GM23338 (cell line): Measurements from ENCODE around the gene SARDH. TPM values are rescaled to one million over a fixed set of nuclear protein-coding genes. Genes with fewer than 3 reads are reported as not detected.

Experiments used
- ATAC-seq: fragments of 200-7000 bp; cut with Tn5 transposase; 3 replicates; pipeline ENCODE4 v1.9.1; 2020
- DNase-seq: peaks from one replicate; pipeline ENCODE4 v3.0.0-alpha.2; 2015; ENCODE audit warnings: low spot score
- H2AFZ ChIP-seq: fragments of 200-600 bp; sonication (generic); 2 replicates; pipeline ENCODE4 v1.8.0; 2016; ENCODE audit warnings: antibody characterized with exemption, mild to moderate bottlenecking, moderate library complexity
- H3F3A ChIP-seq: fragments of 200-600 bp; sonication (generic); replicated peaks from 2 replicates; pipeline ENCODE4 v1.8.0; 2017; ENCODE audit warnings: antibody characterized with exemption, mixed run types, low read depth
- H3K27ac ChIP-seq: fragments of 200-600 bp; sonication (generic); 2 replicates; pipeline ENCODE4 v1.6.1; 2016; ENCODE audit warnings: low read depth
- H3K27me3 ChIP-seq: fragments of 200-600 bp; sonication (generic); 2 replicates; pipeline ENCODE4 v1.8.0; 2016; ENCODE audit warnings: mild to moderate bottlenecking, mixed run types, moderate library complexity; ENCODE audit not compliant: insufficient read depth
- H3K36me3 ChIP-seq: fragments of 200-600 bp; sonication (generic); 2 replicates; pipeline ENCODE4 v1.8.0; 2016; ENCODE audit warnings: mild to moderate bottlenecking; ENCODE audit not compliant: insufficient read depth
- H3K4me1 ChIP-seq: fragments of 200-600 bp; sonication (generic); 2 replicates; pipeline ENCODE4 v1.8.0; 2016; ENCODE audit warnings: mild to moderate bottlenecking, moderate library complexity; ENCODE audit not compliant: insufficient read depth
- H3K4me2 ChIP-seq: fragments of 200-600 bp; sonication (generic); 2 replicates; pipeline ENCODE4 v1.7.1; 2017; ENCODE audit warnings: mixed run types
- H3K4me3 ChIP-seq: fragments of 200-600 bp; sonication (generic); 2 replicates; pipeline ENCODE4 v1.6.1; 2016; ENCODE audit warnings: mixed run types
- H3K79me2 ChIP-seq: fragments of 200-600 bp; sonication (generic); replicated peaks from 2 replicates; pipeline ENCODE4 v1.8.0; 2017; ENCODE audit warnings: mild to moderate bottlenecking; ENCODE audit not compliant: insufficient read depth
- H3K9me2 ChIP-seq: fragments of 200-600 bp; sonication (generic); 2 replicates; pipeline ENCODE4 v1.8.0; 2017; ENCODE audit not compliant: insufficient read depth
- H4K20me1 ChIP-seq: fragments of 200-600 bp; sonication (generic); replicated peaks from 2 replicates; pipeline ENCODE4 v1.8.0; 2017; ENCODE audit warnings: mild to moderate bottlenecking; ENCODE audit not compliant: insufficient read depth
- H3K27ac Mint-ChIP-seq: 2 replicates; pipeline ENCODE4 v1.8.0; 2020; ENCODE audit warnings: inconsistent platforms, mild to moderate bottlenecking, moderate library complexity, mixed read lengths
- H3K27me3 Mint-ChIP-seq: 3 replicates; pipeline ENCODE4 v1.8.0; 2022; ENCODE audit warnings: low read depth, mild to moderate bottlenecking, moderate library complexity, mixed read lengths, inconsistent platforms; ENCODE audit not compliant: insufficient read depth, poor library complexity
- H3K36me3 Mint-ChIP-seq: 3 replicates; pipeline ENCODE4 v1.8.0; 2021; ENCODE audit warnings: low read depth, mild to moderate bottlenecking, inconsistent platforms, moderate library complexity, mixed read lengths
- H3K4me1 Mint-ChIP-seq: 3 replicates; pipeline ENCODE4 v1.8.0; 2020; ENCODE audit warnings: mild to moderate bottlenecking, inconsistent platforms, mixed read lengths
- H3K4me3 Mint-ChIP-seq: 3 replicates; pipeline ENCODE4 v1.8.0; 2021; ENCODE audit warnings: moderate library complexity, mild to moderate bottlenecking, inconsistent platforms, mixed read lengths
- H3K9me3 Mint-ChIP-seq: 3 replicates; pipeline ENCODE4 v1.8.0; 2020; ENCODE audit warnings: moderate library complexity, mild to moderate bottlenecking, inconsistent platforms, mixed read lengths
- CREB1 ChIP-seq: fragments of 250-450 bp; sonication (Bioruptor Pico); IDR thresholded peaks from 2 replicates; pipeline ENCODE4 v1.5.0; 2020; ENCODE audit warnings: low read depth, mild to moderate bottlenecking, moderate library complexity
- CTCF ChIP-seq, 2 experiments: fragments of 200-600 bp in 1 of 2; sonication (generic) in 1 of 2; conservative IDR thresholded peaks; 2 replicates each; pipeline versions ENCODE4 v1.5.1 to v1.6.1; 2016 to 2017; ENCODE audit warnings: antibody characterized with exemption in 2 of 2, low read depth in 2 of 2, mild to moderate bottlenecking in 2 of 2, moderate library complexity in 1 of 2
- ETS1 ChIP-seq: IDR thresholded peaks from 2 replicates; pipeline ENCODE4 v1.6.1; 2016; ENCODE audit warnings: antibody characterized with exemption
- EZH2 ChIP-seq: fragments of 200-600 bp; sonication (generic); IDR thresholded peaks from one replicate; pipeline ENCODE4 v1.8.0; 2017; ENCODE audit warnings: antibody characterized with exemption, mild to moderate bottlenecking, low read depth; ENCODE audit not compliant: unreplicated experiment
- EZH2phosphoT487 ChIP-seq: fragments of 200-600 bp; sonication (generic); IDR thresholded peaks from one replicate; pipeline ENCODE4 v1.8.1; 2018; ENCODE audit warnings: antibody characterized with exemption; ENCODE audit not compliant: unreplicated experiment
- JUNB ChIP-seq: IDR thresholded peaks from one replicate; pipeline ENCODE4 v1.6.1; 2016; ENCODE audit warnings: antibody characterized with exemption; ENCODE audit not compliant: unreplicated experiment
- NANOG ChIP-seq: IDR thresholded peaks from 2 replicates; pipeline ENCODE4 v1.6.1; 2016; ENCODE audit warnings: antibody characterized with exemption, borderline replicate concordance
- POLR2AphosphoS5 ChIP-seq: IDR thresholded peaks from 2 replicates; pipeline ENCODE4 v1.6.1; 2016; ENCODE audit warnings: antibody characterized with exemption, low read depth
- STAT1 ChIP-seq: IDR thresholded peaks from one replicate; pipeline ENCODE4 v1.6.1; 2016; ENCODE audit warnings: antibody characterized with exemption; ENCODE audit not compliant: unreplicated experiment
- ZNF114 ChIP-seq: fragments of 250-450 bp; sonication (Bioruptor Pico); IDR thresholded peaks from 2 replicates; pipeline ENCODE4 v1.5.0; 2020; ENCODE audit warnings: mild to moderate bottlenecking, moderate library complexity
- ZNF331 ChIP-seq: fragments of 250-450 bp; sonication (Bioruptor Pico); IDR thresholded peaks from 2 replicates; pipeline ENCODE4 v1.5.0; 2020; ENCODE audit warnings: low read depth, mild to moderate bottlenecking, moderate library complexity
- ZNF462 ChIP-seq: fragments of 250-450 bp; sonication (Bioruptor Pico); IDR thresholded peaks from 2 replicates; pipeline ENCODE4 v1.5.0; 2020; ENCODE audit warnings: mild to moderate bottlenecking, moderate library complexity
- polyA plus RNA-seq: library from polyadenylated mRNA; unstranded; fragments of >200 nt; fragmentation: Nextera tagmentation; extraction: Ambion mirVana; gene quantifications from 2 replicates; pipeline ENCODE4 v1.2.1, GENCODE V29; 2016
- total RNA-seq: library from RNA; depleted of rRNA; stranded (reverse); fragments of >200 nt; shearing (Covaris generic); gene quantifications from 2 replicates; pipeline ENCODE4 v1.2.3, GENCODE V29; 2014
- TF ChIP-seq, protein P1 (sequence below): IDR thresholded peaks from one replicate; pipeline ENCODE4 v1.6.1; 2018; ENCODE audit warnings: antibody characterized with exemption; ENCODE audit not compliant: unreplicated experiment

Gene SARDH
- total and polyA plus RNA-seq, 2 experiments from 2014 or later, result 2.8 to 10.4 TPM

DNA sequence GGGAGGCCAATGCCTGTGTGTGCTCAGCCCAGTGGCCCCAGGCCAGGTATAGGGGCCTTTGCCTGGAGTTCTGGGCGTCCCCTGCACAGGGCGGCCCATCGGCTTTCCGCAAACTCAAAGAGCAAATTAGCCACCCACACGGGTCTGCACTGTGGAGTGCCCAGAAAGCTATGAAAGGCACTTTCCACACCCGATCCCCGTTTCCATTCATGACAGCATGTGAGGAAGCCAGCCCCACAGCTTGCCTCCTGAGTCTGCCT lies 96.8 kb downstream of the SARDH start:
- no peak for ATAC-seq
- Histone ChIP-seq H3K4me2 (no peak overlapping the region), H3K27me3 (no peaks in the 10 kb centered on the region), H4K20me1 (no peaks in the 10 kb centered on the region), H3F3A (no peaks in the 10 kb centered on the region), H3K79me2 (no peaks in the 10 kb centered on the region), H3K36me3 (no peaks in the 10 kb centered on the region), H3K27ac (no peak overlapping the region), H2AFZ (no peak overlapping the region), H3K9me2 (no peaks in the 10 kb centered on the region), H3K4me3 (no peak overlapping the region), H3K4me1 (peaks cover 11% of the 10 kb centered on the region)
- TF ChIP-seq CREB1 (CRISPR knock-in tag) (no peak), JUNB (no peak), ZNF114 (no peak), POLR2AphosphoS5 (no peak), CTCF (conservative IDR thresholded peaks at IDR 0.05; ENCODE audit: low read depth in 2 of 2) (no peak), NANOG (no peak), ZNF331 (no peak), EZH2phosphoT487 (no peak), ZNF462 (CRISPR knock-in tag) (no peak), STAT1 (no peak), EZH2 (no peak), ETS1 (no peak)
- TF ChIP-seq, protein P1, sequence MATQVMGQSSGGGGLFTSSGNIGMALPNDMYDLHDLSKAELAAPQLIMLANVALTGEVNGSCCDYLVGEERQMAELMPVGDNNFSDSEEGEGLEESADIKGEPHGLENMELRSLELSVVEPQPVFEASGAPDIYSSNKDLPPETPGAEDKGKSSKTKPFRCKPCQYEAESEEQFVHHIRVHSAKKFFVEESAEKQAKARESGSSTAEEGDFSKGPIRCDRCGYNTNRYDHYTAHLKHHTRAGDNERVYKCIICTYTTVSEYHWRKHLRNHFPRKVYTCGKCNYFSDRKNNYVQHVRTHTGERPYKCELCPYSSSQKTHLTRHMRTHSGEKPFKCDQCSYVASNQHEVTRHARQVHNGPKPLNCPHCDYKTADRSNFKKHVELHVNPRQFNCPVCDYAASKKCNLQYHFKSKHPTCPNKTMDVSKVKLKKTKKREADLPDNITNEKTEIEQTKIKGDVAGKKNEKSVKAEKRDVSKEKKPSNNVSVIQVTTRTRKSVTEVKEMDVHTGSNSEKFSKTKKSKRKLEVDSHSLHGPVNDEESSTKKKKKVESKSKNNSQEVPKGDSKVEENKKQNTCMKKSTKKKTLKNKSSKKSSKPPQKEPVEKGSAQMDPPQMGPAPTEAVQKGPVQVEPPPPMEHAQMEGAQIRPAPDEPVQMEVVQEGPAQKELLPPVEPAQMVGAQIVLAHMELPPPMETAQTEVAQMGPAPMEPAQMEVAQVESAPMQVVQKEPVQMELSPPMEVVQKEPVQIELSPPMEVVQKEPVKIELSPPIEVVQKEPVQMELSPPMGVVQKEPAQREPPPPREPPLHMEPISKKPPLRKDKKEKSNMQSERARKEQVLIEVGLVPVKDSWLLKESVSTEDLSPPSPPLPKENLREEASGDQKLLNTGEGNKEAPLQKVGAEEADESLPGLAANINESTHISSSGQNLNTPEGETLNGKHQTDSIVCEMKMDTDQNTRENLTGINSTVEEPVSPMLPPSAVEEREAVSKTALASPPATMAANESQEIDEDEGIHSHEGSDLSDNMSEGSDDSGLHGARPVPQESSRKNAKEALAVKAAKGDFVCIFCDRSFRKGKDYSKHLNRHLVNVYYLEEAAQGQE, result no peak
- no peak for DNase-seq
- Mint-ChIP-seq H3K4me1 (peaks cover 22% of the 10 kb centered on the region), H3K9me3 (no peaks in the 10 kb centered on the region), H3K4me3 (no peak overlapping the region), H3K36me3 (no peaks in the 10 kb centered on the region; the same call in 2 of the 3 replicates), H3K27me3 (peaks cover 4% of the 10 kb centered on the region), H3K27ac (no peak overlapping the region)
